NB4 (cell line): ENCODE data around the gene IL23R.

Source experiments
- DNase-seq: peaks from one replicate; pipeline ENCODE4 v3.0.0; 2010; ENCODE audit warnings: low read depth
- H3K4me3 ChIP-seq: one replicate; pipeline ENCODE4 v1.5.1; 2011; ENCODE audit warnings: mild to moderate bottlenecking, low read depth, low read length, moderate library complexity
- CTCF ChIP-seq: IDR thresholded peaks from one replicate; pipeline ENCODE4 v1.5.1; 2012; ENCODE audit warnings: low read depth, low read length
- MAX ChIP-seq: IDR thresholded peaks from 2 replicates; pipeline ENCODE4 v1.6.1; 2011; ENCODE audit warnings: low read depth, low read length
- MYC ChIP-seq: IDR thresholded peaks from 2 replicates; pipeline ENCODE4 v1.6.1; 2011; ENCODE audit warnings: low read depth, low read length
- POLR2A ChIP-seq: IDR thresholded peaks from 2 replicates; pipeline ENCODE4 v1.6.1; 2011; ENCODE audit warnings: mild to moderate bottlenecking; ENCODE audit not compliant: insufficient read length; ENCODE audit errors: extremely low read depth

IL23R gene

DNA sequence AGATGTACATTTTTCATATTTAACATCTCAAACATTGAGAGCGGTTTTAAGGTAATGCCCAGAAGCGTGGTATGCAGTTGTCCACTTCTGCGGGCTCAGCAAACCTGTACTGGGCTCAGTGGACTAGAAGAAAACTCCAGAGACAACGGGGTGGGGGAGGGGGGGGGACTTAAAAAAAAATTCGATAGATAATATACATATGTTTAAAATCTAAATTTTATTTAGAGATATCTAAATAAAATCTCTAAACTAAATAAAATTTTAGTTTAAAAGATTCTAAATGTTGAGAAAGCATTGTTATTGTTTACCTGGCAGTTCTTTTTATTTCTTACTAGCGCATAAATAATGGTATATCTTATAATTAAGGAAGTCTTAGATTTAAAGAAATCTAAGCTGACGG is 140.3 kb downstream of the IL23R start:
- no peak overlapping the region for H3K4me3 ChIP-seq
- TF ChIP-seq MAX: no peak
- TF ChIP-seq CTCF: no peak
- no peak for TF ChIP-seq POLR2A
- TF ChIP-seq MYC: no peak
- DNase-seq: no peak

- TF ChIP-seq MAX (no peak), MYC (no peak), POLR2A (no peak), CTCF (no peak)
- DNase-seq: no peak
- H3K4me3 ChIP-seq: no peak within 1 kb of the TSS
Measured at GRCh38 chr1:67307251-67308060, 141.2 kb downstream of the IL23R start, which contains the start of gene IL12RB2. Gene IL12RB2, plus strand, starts transcription at chr1:67307873. Its CDS starts 12,496 bp downstream, at chr1:67320369.

- TF ChIP-seq POLR2A: no peak
- no peak for TF ChIP-seq MYC
- TF ChIP-seq CTCF: no peak
- no peak for TF ChIP-seq MAX
- no peak overlapping the region for H3K4me3 ChIP-seq
Measured at GRCh38 chr1:67308136-67308535, 141.9 kb downstream of the IL23R start.

More at GRCh38 chr1:67308136-67308535, 141.9 kb downstream of the IL23R start:
- DNase-seq: no peak
